ENCODE results near the gene ZDHHC12. TPM values are rescaled to one million over a fixed set of nuclear protein-coding genes. Genes with fewer than 3 reads are reported as not detected.

Gene ZDHHC12
- total RNA-seq, 2 donors from 2014 or later = 50.5 to 59.6 TPM

GRCh38 chr9:128707446-128707845 lies 16.5 kb downstream of the ZDHHC12 start:
- Histone ChIP-seq H3K9me3 (ENCODE audit: control insufficient read depth, low read length) (no peaks in the 10 kb centered on the region), H3K4me3 (ENCODE audit: low read length) (no peak overlapping the region), H3K27me3 (ENCODE audit: control insufficient read depth, insufficient read depth, low read length, poor library complexity, severe bottlenecking) (no peaks in the 10 kb centered on the region), H3K4me1 (ENCODE audit: control insufficient read depth, insufficient read depth, low read length) (peaks cover 4% of the 10 kb centered on the region), H3K36me3 (ENCODE audit: control insufficient read depth, insufficient read depth, low read length) (peaks cover 13% of the 10 kb centered on the region), H3K9ac (ENCODE audit: extremely low read depth, low read length, poor library complexity, severe bottlenecking) (no peak overlapping the region), H3K27ac (ENCODE audit: low read depth, low read length) (no peak overlapping the region)
- Mint-ChIP-seq H3K4me1 (peaks cover 3% of the 10 kb centered on the region), H3K4me3 (no peak overlapping the region), H3K36me3 (ENCODE audit: low read depth) (peaks cover 19% of the 10 kb centered on the region), H3K27me3 (ENCODE audit: insufficient read depth) (no peaks in the 10 kb centered on the region), H3K27ac (no peak overlapping the region), H3K9me3 (no peaks in the 10 kb centered on the region)
- WGBS, 2 experiments (ENCODE audit: insufficient coverage in 1 of 2, insufficient read length in 1 of 2) = 95 to 98% methylated on average over 6 to 8 of the region's 8 CpGs
- TF ChIP-seq, protein P1, sequence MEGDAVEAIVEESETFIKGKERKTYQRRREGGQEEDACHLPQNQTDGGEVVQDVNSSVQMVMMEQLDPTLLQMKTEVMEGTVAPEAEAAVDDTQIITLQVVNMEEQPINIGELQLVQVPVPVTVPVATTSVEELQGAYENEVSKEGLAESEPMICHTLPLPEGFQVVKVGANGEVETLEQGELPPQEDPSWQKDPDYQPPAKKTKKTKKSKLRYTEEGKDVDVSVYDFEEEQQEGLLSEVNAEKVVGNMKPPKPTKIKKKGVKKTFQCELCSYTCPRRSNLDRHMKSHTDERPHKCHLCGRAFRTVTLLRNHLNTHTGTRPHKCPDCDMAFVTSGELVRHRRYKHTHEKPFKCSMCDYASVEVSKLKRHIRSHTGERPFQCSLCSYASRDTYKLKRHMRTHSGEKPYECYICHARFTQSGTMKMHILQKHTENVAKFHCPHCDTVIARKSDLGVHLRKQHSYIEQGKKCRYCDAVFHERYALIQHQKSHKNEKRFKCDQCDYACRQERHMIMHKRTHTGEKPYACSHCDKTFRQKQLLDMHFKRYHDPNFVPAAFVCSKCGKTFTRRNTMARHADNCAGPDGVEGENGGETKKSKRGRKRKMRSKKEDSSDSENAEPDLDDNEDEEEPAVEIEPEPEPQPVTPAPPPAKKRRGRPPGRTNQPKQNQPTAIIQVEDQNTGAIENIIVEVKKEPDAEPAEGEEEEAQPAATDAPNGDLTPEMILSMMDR (conservative IDR thresholded peaks at IDR 0.05) = no peak
- peak; percentile 35 for DNase-seq

DNA sequence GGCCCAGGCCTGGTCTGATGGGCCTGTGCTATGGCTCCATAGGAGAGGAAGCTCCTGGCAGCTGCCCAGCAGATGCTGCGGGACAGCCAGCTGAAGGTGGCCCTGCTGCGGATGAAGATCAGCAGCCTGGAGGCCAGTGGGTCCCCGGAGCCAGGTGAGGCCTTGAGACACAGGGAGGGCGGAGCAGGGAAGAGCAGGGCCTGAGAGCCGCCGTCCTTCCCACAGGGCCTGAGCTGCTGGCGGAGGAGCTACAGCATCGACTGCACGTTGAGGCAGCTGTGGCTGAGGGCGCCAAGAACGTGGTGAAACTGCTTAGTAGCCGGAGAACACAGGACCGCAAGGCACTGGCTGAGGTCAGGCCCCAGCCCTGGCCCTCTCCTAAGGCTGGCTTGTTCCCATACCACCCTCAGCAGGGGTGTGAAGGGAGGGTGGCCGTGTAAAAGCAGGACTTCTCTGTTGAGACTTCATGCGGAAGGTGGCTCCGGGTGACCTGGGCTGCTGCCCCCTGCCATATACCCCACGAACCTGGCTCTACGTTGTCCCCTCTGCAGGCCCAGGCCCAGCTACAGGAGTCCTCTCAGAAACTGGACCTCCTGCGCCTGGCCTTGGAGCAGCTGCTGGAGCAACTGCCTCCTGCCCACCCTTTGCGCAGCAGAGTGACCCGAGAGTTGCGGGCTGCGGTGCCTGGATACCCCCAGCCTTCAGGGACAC lies 17.1 kb downstream of the ZDHHC12 start:
- no peaks in the 10 kb centered on the region for H3K27me3 ChIP-seq (ENCODE audit: control insufficient read depth, insufficient read depth, low read length, poor library complexity, severe bottlenecking)
- H3K4me1 Mint-ChIP-seq = peaks cover 3% of the 10 kb centered on the region
- no peaks in the 10 kb centered on the region for H3K9me3 ChIP-seq (ENCODE audit: control insufficient read depth, low read length)
- H3K27me3 Mint-ChIP-seq (ENCODE audit: insufficient read depth) = no peaks in the 10 kb centered on the region
- TF ChIP-seq, protein P1 (conservative IDR thresholded peaks at IDR 0.05) = no peak
- no peak overlapping the region for H3K9ac ChIP-seq (ENCODE audit: extremely low read depth, low read length, poor library complexity, severe bottlenecking)
- 88 to 98% methylated on average over 17 to 23 of the region's 23 CpGs for WGBS, 2 experiments (ENCODE audit: insufficient coverage in 1 of 2, insufficient read length in 1 of 2)
- no peak overlapping the region for H3K4me3 Mint-ChIP-seq
- H3K36me3 Mint-ChIP-seq (ENCODE audit: low read depth) = peaks cover 13% of the 10 kb centered on the region
- DNase-seq = peak; percentile 83
- peaks cover 4% of the 10 kb centered on the region for H3K4me1 ChIP-seq (ENCODE audit: control insufficient read depth, insufficient read depth, low read length)
- H3K27ac ChIP-seq (ENCODE audit: low read depth, low read length) = no peak overlapping the region
- no peak overlapping the region for H3K4me3 ChIP-seq (ENCODE audit: low read length)
- peaks cover 10% of the 10 kb centered on the region for H3K36me3 ChIP-seq (ENCODE audit: control insufficient read depth, insufficient read depth, low read length)
- no peak overlapping the region for H3K27ac Mint-ChIP-seq
- no peaks in the 10 kb centered on the region for H3K9me3 Mint-ChIP-seq

DNA sequence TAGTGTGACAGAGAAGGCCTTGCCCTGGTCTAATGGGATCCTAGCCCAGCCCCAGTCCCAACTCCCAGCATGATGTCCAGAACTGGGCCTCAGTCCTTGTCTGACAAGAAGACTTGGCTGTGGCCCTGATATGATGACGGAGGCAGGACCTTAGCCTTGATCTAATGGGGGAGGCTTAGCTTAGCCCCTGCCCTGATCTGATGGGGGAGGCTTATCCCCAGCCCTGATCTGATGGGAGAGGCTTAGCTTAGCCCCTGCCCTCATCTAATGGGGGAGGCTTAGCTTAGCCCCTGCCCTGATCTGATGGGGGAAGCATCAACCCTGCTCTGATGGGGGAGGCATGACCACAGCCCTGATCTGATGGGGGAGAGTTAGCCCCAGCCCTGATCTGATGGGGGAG lies 17.9 kb downstream of the ZDHHC12 start:
- H3K27ac Mint-ChIP-seq = no peak overlapping the region
- Histone ChIP-seq H3K9ac (ENCODE audit: extremely low read depth, low read length, poor library complexity, severe bottlenecking) (no peak overlapping the region), H3K4me1 (ENCODE audit: control insufficient read depth, insufficient read depth, low read length) (peaks cover 4% of the 10 kb centered on the region), H3K27ac (ENCODE audit: low read depth, low read length) (no peak overlapping the region), H3K36me3 (ENCODE audit: control insufficient read depth, insufficient read depth, low read length) (peaks cover 10% of the 10 kb centered on the region), H3K4me3 (ENCODE audit: low read length) (no peak overlapping the region), H3K9me3 (ENCODE audit: control insufficient read depth, low read length) (no peaks in the 10 kb centered on the region), H3K27me3 (ENCODE audit: control insufficient read depth, insufficient read depth, low read length, poor library complexity, severe bottlenecking) (no peaks in the 10 kb centered on the region)
- no peaks in the 10 kb centered on the region for H3K27me3 Mint-ChIP-seq (ENCODE audit: insufficient read depth)
- H3K36me3 Mint-ChIP-seq (ENCODE audit: low read depth) = peaks cover 13% of the 10 kb centered on the region
- peaks cover 3% of the 10 kb centered on the region for H3K4me1 Mint-ChIP-seq
- peak; percentile 32 for DNase-seq
- H3K4me3 Mint-ChIP-seq = no peak overlapping the region
- 97% methylated on average over 1 of the region's 1 CpG; no CpG with 5 or more reads in 1 of the 2 experiments for WGBS, 2 experiments (ENCODE audit: insufficient coverage in 1 of 2, insufficient read length in 1 of 2)
- H3K9me3 Mint-ChIP-seq = no peaks in the 10 kb centered on the region
- TF ChIP-seq, protein P1 (conservative IDR thresholded peaks at IDR 0.05) = no peak
